K562 (cell line): ENCODE data around the gene RXRA.

Experiments
- POLR2AphosphoS5 ChIP-seq: IDR thresholded peaks from 2 replicates; pipeline ENCODE4 v1.6.1; 2011; ENCODE audit warnings: mild to moderate bottlenecking, low read depth, low read length, moderate library complexity; ENCODE audit not compliant: control insufficient read depth, insufficient read depth
- RBBP5 ChIP-seq: fragments of 200-600 bp; sonication (generic); IDR thresholded peaks from 2 replicates; pipeline ENCODE4 v1.6.1; 2012; ENCODE audit warnings: borderline replicate concordance, mild to moderate bottlenecking, low read length, control low read depth, inconsistent platforms; ENCODE audit not compliant: insufficient read depth, poor library complexity, severe bottlenecking
- TRIM28 ChIP-seq: fragments of 450-650 bp; IDR thresholded peaks from 2 replicates; pipeline ENCODE4 v1.6.1; 2017
- ZBTB43 ChIP-seq: sonication (generic); formaldehyde crosslinking; IDR thresholded peaks from 2 replicates; pipeline ENCODE4 v1.8.0; 2023; ENCODE audit warnings: mild to moderate bottlenecking, missing genetic modification reagents
- ZFP36 ChIP-seq: fragments of 150-350 bp; IDR thresholded peaks from 2 replicates; pipeline ENCODE4 v1.6.1; 2018; ENCODE audit warnings: low read length, low read depth; ENCODE audit not compliant: partially characterized antibody
- ZNF274 ChIP-seq: IDR thresholded peaks from 2 replicates; pipeline ENCODE4 v1.6.1; 2011; ENCODE audit warnings: low read depth, mild to moderate bottlenecking, low read length, moderate library complexity, borderline replicate concordance
- ZNF3 ChIP-seq: fragments of 250-450 bp; sonication (Bioruptor Pico); IDR thresholded peaks from 2 replicates; pipeline ENCODE4 v1.5.0; 2021; ENCODE audit warnings: mild to moderate bottlenecking, moderate library complexity
- ZNF395 ChIP-seq: fragments of 200-800 bp; sonication (Bioruptor generic); IDR thresholded peaks from 2 replicates; pipeline ENCODE4 v1.6.1; 2017; ENCODE audit warnings: missing genetic modification characterization, missing compliant biosample characterization
- ZNF79 ChIP-seq: fragments of 250-450 bp; sonication (Bioruptor Pico); IDR thresholded peaks from 2 replicates; pipeline ENCODE4 v1.4.0; 2020; ENCODE audit warnings: low read depth, mild to moderate bottlenecking, moderate library complexity
- ZSCAN29 ChIP-seq: fragments of 450-650 bp; IDR thresholded peaks from 2 replicates; pipeline ENCODE4 v1.6.1; 2017
- TF ChIP-seq, protein P1 (sequence below), 3 experiments: IDR thresholded peaks in 2 of 3; conservative IDR thresholded peaks in 1 of 3; 2 replicates each; pipeline ENCODE4 v1.5.1; 2011 to 2012; ENCODE audit warnings: low read length in 3 of 3, mild to moderate bottlenecking in 3 of 3, control low read depth in 2 of 3, improper control_type of control experiment in 1 of 3, inconsistent platforms in 1 of 3, low read depth in 1 of 3, mixed read lengths in 1 of 3, moderate library complexity in 1 of 3; ENCODE audit not compliant: insufficient read depth in 2 of 3
- TF ChIP-seq, protein P2 (sequence below): fragments of 450-650 bp; IDR thresholded peaks from 2 replicates; pipeline ENCODE4 v1.6.1; 2016; ENCODE audit warnings: missing biosample characterization, missing genetic modification characterization
- TF ChIP-seq, protein P3 (sequence below): fragments of 250-450 bp; sonication (Bioruptor Pico); IDR thresholded peaks from 2 replicates; pipeline ENCODE4 v1.5.0; 2020; ENCODE audit warnings: mild to moderate bottlenecking, borderline replicate concordance

- TF ChIP-seq ZBTB43 (no peak), ZNF274 (no peak), ZNF79 (CRISPR knock-in tag) (no peak), ZSCAN29 (no peak), RBBP5 (no peak), ZNF395 (no peak), POLR2AphosphoS5 (no peak), ZNF3 (CRISPR knock-in tag) (no peak), TRIM28 (no peak), ZFP36 (no peak)
- TF ChIP-seq, protein P1, sequence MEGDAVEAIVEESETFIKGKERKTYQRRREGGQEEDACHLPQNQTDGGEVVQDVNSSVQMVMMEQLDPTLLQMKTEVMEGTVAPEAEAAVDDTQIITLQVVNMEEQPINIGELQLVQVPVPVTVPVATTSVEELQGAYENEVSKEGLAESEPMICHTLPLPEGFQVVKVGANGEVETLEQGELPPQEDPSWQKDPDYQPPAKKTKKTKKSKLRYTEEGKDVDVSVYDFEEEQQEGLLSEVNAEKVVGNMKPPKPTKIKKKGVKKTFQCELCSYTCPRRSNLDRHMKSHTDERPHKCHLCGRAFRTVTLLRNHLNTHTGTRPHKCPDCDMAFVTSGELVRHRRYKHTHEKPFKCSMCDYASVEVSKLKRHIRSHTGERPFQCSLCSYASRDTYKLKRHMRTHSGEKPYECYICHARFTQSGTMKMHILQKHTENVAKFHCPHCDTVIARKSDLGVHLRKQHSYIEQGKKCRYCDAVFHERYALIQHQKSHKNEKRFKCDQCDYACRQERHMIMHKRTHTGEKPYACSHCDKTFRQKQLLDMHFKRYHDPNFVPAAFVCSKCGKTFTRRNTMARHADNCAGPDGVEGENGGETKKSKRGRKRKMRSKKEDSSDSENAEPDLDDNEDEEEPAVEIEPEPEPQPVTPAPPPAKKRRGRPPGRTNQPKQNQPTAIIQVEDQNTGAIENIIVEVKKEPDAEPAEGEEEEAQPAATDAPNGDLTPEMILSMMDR (IDR thresholded peaks at IDR 0.05 in 2 of 3, conservative IDR thresholded peaks at IDR 0.05 in 1 of 3; ENCODE audit: insufficient read depth in 2 of 3, low read depth in 1 of 3, low read length in 3 of 3) = no peak
- TF ChIP-seq, protein P2, sequence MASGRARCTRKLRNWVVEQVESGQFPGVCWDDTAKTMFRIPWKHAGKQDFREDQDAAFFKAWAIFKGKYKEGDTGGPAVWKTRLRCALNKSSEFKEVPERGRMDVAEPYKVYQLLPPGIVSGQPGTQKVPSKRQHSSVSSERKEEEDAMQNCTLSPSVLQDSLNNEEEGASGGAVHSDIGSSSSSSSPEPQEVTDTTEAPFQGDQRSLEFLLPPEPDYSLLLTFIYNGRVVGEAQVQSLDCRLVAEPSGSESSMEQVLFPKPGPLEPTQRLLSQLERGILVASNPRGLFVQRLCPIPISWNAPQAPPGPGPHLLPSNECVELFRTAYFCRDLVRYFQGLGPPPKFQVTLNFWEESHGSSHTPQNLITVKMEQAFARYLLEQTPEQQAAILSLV = no peak
- TF ChIP-seq, protein P3, sequence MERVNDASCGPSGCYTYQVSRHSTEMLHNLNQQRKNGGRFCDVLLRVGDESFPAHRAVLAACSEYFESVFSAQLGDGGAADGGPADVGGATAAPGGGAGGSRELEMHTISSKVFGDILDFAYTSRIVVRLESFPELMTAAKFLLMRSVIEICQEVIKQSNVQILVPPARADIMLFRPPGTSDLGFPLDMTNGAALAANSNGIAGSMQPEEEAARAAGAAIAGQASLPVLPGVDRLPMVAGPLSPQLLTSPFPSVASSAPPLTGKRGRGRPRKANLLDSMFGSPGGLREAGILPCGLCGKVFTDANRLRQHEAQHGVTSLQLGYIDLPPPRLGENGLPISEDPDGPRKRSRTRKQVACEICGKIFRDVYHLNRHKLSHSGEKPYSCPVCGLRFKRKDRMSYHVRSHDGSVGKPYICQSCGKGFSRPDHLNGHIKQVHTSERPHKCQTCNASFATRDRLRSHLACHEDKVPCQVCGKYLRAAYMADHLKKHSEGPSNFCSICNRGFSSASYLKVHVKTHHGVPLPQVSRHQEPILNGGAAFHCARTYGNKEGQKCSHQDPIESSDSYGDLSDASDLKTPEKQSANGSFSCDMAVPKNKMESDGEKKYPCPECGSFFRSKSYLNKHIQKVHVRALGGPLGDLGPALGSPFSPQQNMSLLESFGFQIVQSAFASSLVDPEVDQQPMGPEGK (CRISPR knock-in tag) = no peak
Observed at GRCh38 chr9:134383148-134383547, 56.9 kb downstream of the RXRA start.
